ENCODE data around the gene CFAP221.

CFAP221 gene

GRCh38 chr2:119521433-119522050, 22.7 kb upstream of the CFAP221 start:
- in situ Hi-C loops (cut with HindIII; ENCODE audit: low sequenced_read_pairs), result no loop called here

GRCh38 chr2:119522671-119523070, 21.6 kb upstream of the CFAP221 start:
- no peak for TF ChIP-seq CTCF (IDR thresholded peaks at IDR 0.05; ENCODE audit: low read depth, low read length, missing control alignments)
- in situ Hi-C loops (cut with HindIII; ENCODE audit: low sequenced_read_pairs), result no loop called here
- DNase-seq (ENCODE audit: low read depth), result no peak
- H3K4me3 ChIP-seq (ENCODE audit: low read depth, low read length), result no peak overlapping the region

More at GRCh38 chr2:119521433-119522050, 22.7 kb upstream of the CFAP221 start:
- TF ChIP-seq CTCF (IDR thresholded peaks at IDR 0.05; ENCODE audit: low read depth, low read length, missing control alignments), result no peak
- no peak for DNase-seq (ENCODE audit: low read depth)
- no peak overlapping the region for H3K4me3 ChIP-seq (ENCODE audit: low read depth, low read length)

- in situ Hi-C loops (cut with HindIII; ENCODE audit: low sequenced_read_pairs), result no loop called here
- no peak overlapping the region for H3K4me3 ChIP-seq (ENCODE audit: low read depth, low read length)
- no peak for DNase-seq (ENCODE audit: low read depth)
- no peak for TF ChIP-seq CTCF (IDR thresholded peaks at IDR 0.05; ENCODE audit: low read depth, low read length, missing control alignments)
Measured at GRCh38 chr2:119523383-119523951, 20.8 kb upstream of the CFAP221 start.

- TF ChIP-seq CTCF (IDR thresholded peaks at IDR 0.05; ENCODE audit: low read depth, low read length, missing control alignments), result no peak
- H3K4me3 ChIP-seq (ENCODE audit: low read depth, low read length), result no peak within 1 kb of the TSS
- DNase-seq (ENCODE audit: low read depth), result no peak
- in situ Hi-C loops (cut with HindIII; ENCODE audit: low sequenced_read_pairs), result no loop called here
Measured at GRCh38 chr2:119523952-119524694, 20.1 kb upstream of the CFAP221 start, which contains the start of gene SCTR. SCTR (minus strand) TSS chr2:119524483; CDS start chr2:119524226, 257 bp downstream.

GRCh38 chr2:119525614-119526013, 18.6 kb upstream of the CFAP221 start:
- H3K4me3 ChIP-seq (ENCODE audit: low read depth, low read length), result no peak overlapping the region
- no peak for DNase-seq (ENCODE audit: low read depth)
- TF ChIP-seq CTCF (IDR thresholded peaks at IDR 0.05; ENCODE audit: low read depth, low read length, missing control alignments), result no peak
- in situ Hi-C loops (cut with HindIII; ENCODE audit: low sequenced_read_pairs), result no loop called here

- no peak overlapping the region for H3K4me3 ChIP-seq (ENCODE audit: low read depth, low read length)
- TF ChIP-seq CTCF (IDR thresholded peaks at IDR 0.05; ENCODE audit: low read depth, low read length, missing control alignments), result no peak
- DNase-seq (ENCODE audit: low read depth), result no peak
- in situ Hi-C loops (cut with HindIII; ENCODE audit: low sequenced_read_pairs), result no loop called here
Measured at GRCh38 chr2:119527999-119528398, 16.2 kb upstream of the CFAP221 start.
